Large intestine (tissue), 3 donors: ENCODE data around the gene TTC31. TPM values are rescaled to one million over a fixed set of nuclear protein-coding genes. Genes with fewer than 3 reads are reported as not detected.

Experiments
- DNase-seq, 2 donors: peaks; one replicate each; pipeline versions ENCODE4 v3.0.0 to v3.0.0-alpha.2; 2013
- H3K27ac ChIP-seq: one replicate; pipeline ENCODE4 v1.5.1; 2013; ENCODE audit warnings: low read length
- H3K27me3 ChIP-seq: 2 replicates; pipeline ENCODE4 v1.6.1; 2013; ENCODE audit warnings: low read length; ENCODE audit not compliant: control insufficient read depth, insufficient read depth
- H3K36me3 ChIP-seq: 2 replicates; pipeline ENCODE4 v1.6.1; 2013; ENCODE audit warnings: low read length; ENCODE audit not compliant: control insufficient read depth, insufficient read depth
- H3K4me1 ChIP-seq: one replicate; pipeline ENCODE4 v1.6.1; 2013; ENCODE audit warnings: low read length; ENCODE audit not compliant: control insufficient read depth, insufficient read depth
- H3K4me3 ChIP-seq: one replicate; pipeline ENCODE4 v1.5.1; 2013; ENCODE audit warnings: low read length
- H3K9me3 ChIP-seq: one replicate; pipeline ENCODE4 v1.6.1; 2013; ENCODE audit warnings: mild to moderate bottlenecking, low read depth, low read length, moderate library complexity; ENCODE audit not compliant: control insufficient read depth
- WGBS: methylation state at CpG from one replicate; pipeline ENCODE4 v1.1.5; 2013; ENCODE audit warnings: low lambda C conversion rate; ENCODE audit not compliant: insufficient coverage; 5-methylcytosine and 5-hydroxymethylcytosine counted together
- polyA plus RNA-seq: library from polyadenylated mRNA; unstranded; fragments of 120-200 nt; gene quantifications from one replicate; pipeline ENCODE4 v1.2.1, GENCODE V29; 2013

Gene TTC31
- polyA plus RNA-seq, 1 donor, result 51.4 TPM

GRCh38 chr2:74515271-74515980 is 32.5 kb downstream of the TTC31 start:
- Histone ChIP-seq H3K4me1 (peaks cover 5% of the 10 kb centered on the region), H3K27ac (no peak overlapping the region), H3K4me3 (no peak overlapping the region), H3K36me3 (no peaks in the 10 kb centered on the region), H3K27me3 (peaks cover 89% of the 10 kb centered on the region), H3K9me3 (peaks cover 23% of the 10 kb centered on the region)
- DNase-seq, result peak in 1 of 2 donors; percentile 47
- no CpG with 5 or more reads among the region's 60 CpGs for WGBS

GRCh38 chr2:74515981-74516633 is 33.2 kb downstream of the TTC31 start:
- Histone ChIP-seq H3K4me1 (peaks cover 5% of the 10 kb centered on the region), H3K27ac (no peak overlapping the region), H3K9me3 (peaks cover 23% of the 10 kb centered on the region), H3K27me3 (peaks cover 85% of the 10 kb centered on the region), H3K36me3 (no peaks in the 10 kb centered on the region), H3K4me3 (no peak overlapping the region)
- DNase-seq, result peak; percentile 36 to 61
- WGBS, result no CpG with 5 or more reads among the region's 72 CpGs

- peaks cover 80% of the 10 kb centered on the region for H3K27me3 ChIP-seq
- no peak overlapping the region for H3K4me3 ChIP-seq
- DNase-seq, result no peak
- peaks cover 23% of the 10 kb centered on the region for H3K9me3 ChIP-seq
- no CpG with 5 or more reads among the region's 13 CpGs for WGBS
- H3K36me3 ChIP-seq, result no peaks in the 10 kb centered on the region
- H3K4me1 ChIP-seq, result peaks cover 5% of the 10 kb centered on the region
- H3K27ac ChIP-seq, result no peak overlapping the region
These were observed 33.8 kb downstream of the TTC31 start for GRCh38 chr2:74516650-74517049.

GRCh38 chr2:74522516-74522915 is 39.6 kb downstream of the TTC31 start:
- Histone ChIP-seq H3K27me3 (peaks cover 23% of the 10 kb centered on the region), H3K4me1 (no peaks in the 10 kb centered on the region), H3K4me3 (no peak overlapping the region), H3K9me3 (no peaks in the 10 kb centered on the region), H3K27ac (no peak overlapping the region), H3K36me3 (peaks cover 14% of the 10 kb centered on the region)
- DNase-seq, result no peak
- no CpG with 5 or more reads among the region's 3 CpGs for WGBS

- Histone ChIP-seq H3K36me3 (peaks cover 22% of the 10 kb centered on the region), H3K9me3 (no peaks in the 10 kb centered on the region), H3K27me3 (peaks cover 10% of the 10 kb centered on the region), H3K4me1 (peaks cover 8% of the 10 kb centered on the region), H3K27ac (no peak overlapping the region), H3K4me3 (no peak overlapping the region)
- WGBS, result no CpG with 5 or more reads among the region's 9 CpGs
- no peak for DNase-seq
These were observed 41.1 kb downstream of the TTC31 start for GRCh38 chr2:74524005-74524404.

GRCh38 chr2:74524955-74525716 is 42.3 kb downstream of the TTC31 start:
- Histone ChIP-seq H3K27me3 (peaks cover 3% of the 10 kb centered on the region), H3K4me3 (peak overlapping the region; percentile 8), H3K36me3 (peaks cover 22% of the 10 kb centered on the region), H3K4me1 (peaks cover 8% of the 10 kb centered on the region), H3K9me3 (no peaks in the 10 kb centered on the region), H3K27ac (no peak overlapping the region)
- WGBS, result no CpG with 5 or more reads among the region's 10 CpGs
- DNase-seq, result no peak

GRCh38 chr2:74525717-74526648 is 43.1 kb downstream of the TTC31 start, which contains the start of gene DQX1:
Gene DQX1, minus strand, starts transcription at chr2:74526231. Its CDS starts 502 bp downstream, at chr2:74525729.
- peak within 1 kb of the TSS; percentile 20 for H3K27ac ChIP-seq
- WGBS, result no CpG with 5 or more reads among the region's 11 CpGs

GRCh38 chr2:74526649-74527230 is 43.9 kb downstream of the TTC31 start:
- no peaks in the 10 kb centered on the region for H3K27me3 ChIP-seq
- no peaks in the 10 kb centered on the region for H3K9me3 ChIP-seq
- no peak overlapping the region for H3K4me3 ChIP-seq
- WGBS, result no CpG with 5 or more reads among the region's 11 CpGs
- H3K4me1 ChIP-seq, result peaks cover 15% of the 10 kb centered on the region
- no peak for DNase-seq
- H3K27ac ChIP-seq, result no peak overlapping the region
- peaks cover 26% of the 10 kb centered on the region for H3K36me3 ChIP-seq

More at GRCh38 chr2:74525717-74526648, 43.1 kb downstream of the TTC31 start, which contains the start of gene DQX1:
- peak; percentile 79 to 88 for DNase-seq
- peaks cover 22% of the 10 kb centered on the region for H3K36me3 ChIP-seq
- H3K9me3 ChIP-seq, result no peaks in the 10 kb centered on the region
- H3K27me3 ChIP-seq, result no peaks in the 10 kb centered on the region
- peaks cover 12% of the 10 kb centered on the region for H3K4me1 ChIP-seq
- H3K4me3 ChIP-seq, result peak within 1 kb of the TSS; percentile 8

- peaks cover 30% of the 10 kb centered on the region for H3K36me3 ChIP-seq
- no peaks in the 10 kb centered on the region for H3K9me3 ChIP-seq
- H3K4me1 ChIP-seq, result peaks cover 15% of the 10 kb centered on the region
- H3K27me3 ChIP-seq, result no peaks in the 10 kb centered on the region
- no peak for DNase-seq
- no peak overlapping the region for H3K27ac ChIP-seq
- no peak overlapping the region for H3K4me3 ChIP-seq
- no CpG with 5 or more reads among the region's 9 CpGs for WGBS
These were observed 44.9 kb downstream of the TTC31 start for GRCh38 chr2:74527741-74528140.
